OCI-LY3 (cell line): Measurements from ENCODE around the gene CCM2.

Experiments used
- EZH2phosphoT487 ChIP-seq: fragments of 200-600 bp; shearing (Covaris generic); IDR thresholded peaks from 2 replicates; pipeline ENCODE4 v1.6.1; 2018; ENCODE audit warnings: antibody characterized with exemption, mixed run types, low read depth
- TF ChIP-seq, protein P1 (sequence below): fragments of 200-600, 300-600 bp; sonication (generic); IDR thresholded peaks from 2 replicates; pipeline ENCODE4 v1.5.1; 2014; ENCODE audit warnings: antibody characterized with exemption, low read length, low read depth

DNA sequence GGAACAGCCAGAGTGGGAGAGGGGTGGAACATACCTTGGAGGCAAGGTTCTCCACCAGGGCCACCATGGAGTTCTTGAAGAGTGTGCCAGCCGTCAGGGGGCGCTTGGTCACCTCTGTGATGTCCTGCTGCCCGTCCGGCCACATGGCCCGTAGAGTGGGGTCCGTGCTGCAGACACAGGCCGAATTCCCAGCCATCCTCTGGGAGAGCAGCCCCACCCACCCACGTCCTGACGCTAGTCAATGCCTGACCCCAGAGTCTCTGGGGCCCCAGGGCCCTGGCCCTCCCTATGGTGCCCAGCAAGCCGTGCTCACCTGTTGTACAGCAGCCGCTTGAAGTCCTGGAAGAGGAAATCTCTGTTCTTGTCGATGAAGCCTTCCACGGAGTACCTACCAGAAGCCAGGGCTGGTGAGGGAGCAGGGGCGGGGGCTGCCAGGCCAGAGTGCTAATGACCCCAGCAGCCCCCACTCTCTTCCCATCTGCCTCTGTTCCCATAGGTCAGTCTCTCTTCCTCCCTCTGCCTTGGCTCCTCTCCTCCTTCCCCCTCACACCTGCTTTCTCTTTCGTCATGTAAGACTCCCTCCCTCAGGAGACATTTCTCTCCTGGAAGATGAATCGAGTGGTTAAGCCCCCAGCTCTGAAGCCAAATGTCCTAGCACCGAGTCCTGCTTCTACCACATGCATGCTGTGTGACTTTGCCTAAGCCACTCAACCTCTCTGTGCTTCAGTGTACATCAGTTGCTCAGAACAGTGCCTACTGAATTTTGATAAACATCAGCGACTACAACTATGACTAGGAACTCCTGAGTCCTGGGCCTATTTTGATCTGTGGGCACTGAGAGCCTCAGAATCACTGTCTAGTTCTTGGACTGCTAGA lies 32.2 kb upstream of the CCM2 start:
- TF ChIP-seq, protein P1, sequence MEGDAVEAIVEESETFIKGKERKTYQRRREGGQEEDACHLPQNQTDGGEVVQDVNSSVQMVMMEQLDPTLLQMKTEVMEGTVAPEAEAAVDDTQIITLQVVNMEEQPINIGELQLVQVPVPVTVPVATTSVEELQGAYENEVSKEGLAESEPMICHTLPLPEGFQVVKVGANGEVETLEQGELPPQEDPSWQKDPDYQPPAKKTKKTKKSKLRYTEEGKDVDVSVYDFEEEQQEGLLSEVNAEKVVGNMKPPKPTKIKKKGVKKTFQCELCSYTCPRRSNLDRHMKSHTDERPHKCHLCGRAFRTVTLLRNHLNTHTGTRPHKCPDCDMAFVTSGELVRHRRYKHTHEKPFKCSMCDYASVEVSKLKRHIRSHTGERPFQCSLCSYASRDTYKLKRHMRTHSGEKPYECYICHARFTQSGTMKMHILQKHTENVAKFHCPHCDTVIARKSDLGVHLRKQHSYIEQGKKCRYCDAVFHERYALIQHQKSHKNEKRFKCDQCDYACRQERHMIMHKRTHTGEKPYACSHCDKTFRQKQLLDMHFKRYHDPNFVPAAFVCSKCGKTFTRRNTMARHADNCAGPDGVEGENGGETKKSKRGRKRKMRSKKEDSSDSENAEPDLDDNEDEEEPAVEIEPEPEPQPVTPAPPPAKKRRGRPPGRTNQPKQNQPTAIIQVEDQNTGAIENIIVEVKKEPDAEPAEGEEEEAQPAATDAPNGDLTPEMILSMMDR = peak; percentile 33
- no peak for TF ChIP-seq EZH2phosphoT487
